Activated CD4-positive, CD25-positive, alpha-beta regulatory T cell (primary cell): Measurements from ENCODE around the gene LFNG.
A peak's percentile ranks its signal among the peaks of the same experiment; 100 is the strongest.

ENCODE experiments used
- DNase-seq, 4 experiments: peaks; one replicate each; lab custom pipeline; 2025; lab: John Stamatoyannopoulos, UW

LFNG gene

DNA sequence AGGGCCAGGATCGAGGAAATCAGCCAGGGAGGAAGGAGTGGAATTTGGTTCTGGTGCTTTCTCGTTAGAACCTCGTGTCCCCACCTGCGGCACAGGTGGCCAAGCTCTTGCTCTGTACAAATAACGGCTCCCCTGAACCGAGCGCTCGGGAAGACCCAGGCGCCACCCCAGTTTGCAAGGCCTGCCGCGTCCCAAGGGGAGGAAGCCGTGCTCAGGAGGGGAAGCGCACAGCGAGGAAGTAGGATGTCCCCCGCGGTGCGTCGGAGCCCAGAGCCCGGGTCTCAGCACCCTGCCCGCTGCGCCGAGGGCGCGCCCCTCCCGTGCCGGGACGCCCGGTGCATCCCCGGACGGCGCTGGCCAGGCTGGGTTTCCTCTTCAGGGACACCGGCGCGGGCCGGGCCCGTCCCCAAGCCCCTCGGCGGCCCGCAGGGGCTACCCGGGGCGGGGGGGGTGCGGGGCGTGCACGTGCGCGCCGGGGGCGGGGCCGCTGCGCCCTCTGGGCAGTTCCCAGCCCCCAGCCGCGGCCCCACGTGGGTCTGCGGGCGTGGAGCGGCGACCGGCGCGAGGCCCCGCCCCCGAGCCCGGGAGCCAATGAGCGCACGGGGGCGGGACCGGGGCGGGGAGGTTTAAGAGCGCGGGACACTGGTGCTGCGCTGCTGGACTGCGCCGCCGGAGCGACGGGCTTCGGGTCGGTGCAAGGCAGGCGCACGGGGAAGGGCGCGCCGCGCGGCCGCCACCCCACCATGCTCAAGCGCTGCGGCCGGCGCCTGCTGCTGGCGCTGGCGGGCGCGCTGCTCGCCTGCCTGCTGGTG is at the start of gene LFNG:
Gene LFNG, plus strand, starts transcription at position 656 of the 812 bp plus-strand sequence. Its CDS starts 88 bp downstream, at position 744.
- DNase-seq = peak; percentile 66 to 81 (median 69)

DNA sequence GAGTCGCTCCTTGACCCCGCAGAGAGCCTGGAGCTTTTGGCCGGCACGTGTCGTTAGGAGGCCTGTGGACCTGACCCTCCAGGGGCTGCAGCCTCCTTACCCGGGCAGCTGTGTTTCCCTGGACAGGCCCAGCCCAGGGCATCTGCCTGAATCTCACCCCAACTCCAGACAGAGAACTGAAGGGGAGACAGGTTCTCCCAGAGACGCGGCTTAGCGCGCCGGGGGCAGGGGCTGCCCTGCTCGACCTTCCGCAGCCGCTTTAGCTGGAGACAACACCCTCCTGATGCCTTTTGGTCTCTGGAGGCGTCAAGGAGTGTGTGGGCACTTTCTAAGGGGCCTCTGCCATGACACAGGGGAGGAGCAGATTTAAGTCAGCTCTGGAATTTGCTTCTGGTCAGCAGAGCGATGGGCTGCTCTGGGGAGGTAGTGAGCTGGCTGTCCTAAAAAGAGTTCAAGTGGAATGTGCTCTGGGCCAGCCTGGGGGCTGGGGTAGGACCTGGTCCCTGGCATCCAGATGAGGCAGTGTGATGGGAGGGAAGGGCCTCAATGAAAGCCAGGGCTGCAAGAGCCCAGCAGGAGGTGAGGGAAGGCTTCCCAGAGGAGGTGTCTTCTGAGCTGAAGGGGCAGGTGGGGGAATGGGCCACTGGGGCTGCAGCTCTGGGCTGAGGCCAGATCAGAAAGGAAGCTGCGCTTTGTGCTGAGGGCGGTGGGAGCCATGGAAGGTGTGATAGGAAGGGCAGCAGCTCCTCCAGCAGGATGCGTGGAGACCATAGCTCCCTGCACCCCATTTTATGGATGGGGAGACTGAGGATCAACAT is 49.2 kb upstream of the LFNG start:
- no peak for DNase-seq

DNA sequence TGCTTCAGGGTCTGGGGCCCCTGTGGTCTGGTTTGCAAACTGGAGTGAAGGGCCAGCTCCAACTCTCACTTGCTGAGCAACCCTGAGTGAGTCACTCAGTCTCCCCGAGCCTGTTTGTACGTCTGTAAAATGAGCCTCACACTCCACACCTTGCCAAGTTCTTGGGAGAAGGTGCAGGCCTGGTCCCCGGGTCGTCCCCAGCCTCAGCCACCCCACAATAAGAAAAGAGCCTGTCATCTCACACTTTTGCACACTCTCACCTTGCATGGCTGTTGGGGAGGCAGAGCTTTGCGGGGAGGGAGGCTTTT is 48.6 kb upstream of the LFNG start:
- no peak for DNase-seq

DNA sequence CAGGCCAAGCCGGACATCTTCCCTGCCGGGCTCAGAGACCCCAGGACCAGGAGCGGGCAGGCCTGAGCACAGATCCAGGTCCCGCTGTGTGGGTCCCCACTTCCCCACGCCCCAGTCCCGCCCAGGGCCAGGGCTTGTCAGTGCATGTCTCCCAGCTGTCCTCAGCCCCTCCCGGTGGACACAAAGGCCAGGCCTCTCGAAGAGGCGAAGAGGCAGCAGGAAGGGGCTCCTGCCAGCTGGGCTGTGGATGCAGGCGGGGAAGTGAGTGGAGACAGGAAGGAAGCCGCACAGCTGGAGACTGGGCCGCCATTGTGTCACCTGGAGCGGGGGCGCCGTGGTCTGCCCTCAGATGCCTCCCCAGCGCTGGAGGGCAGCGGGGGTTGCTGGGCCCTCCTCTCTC is 48.2 kb upstream of the LFNG start:
- DNase-seq = no peak

GRCh38 chr7:2472739-2473138 is 46.8 kb upstream of the LFNG start:
- no peak for DNase-seq

DNA sequence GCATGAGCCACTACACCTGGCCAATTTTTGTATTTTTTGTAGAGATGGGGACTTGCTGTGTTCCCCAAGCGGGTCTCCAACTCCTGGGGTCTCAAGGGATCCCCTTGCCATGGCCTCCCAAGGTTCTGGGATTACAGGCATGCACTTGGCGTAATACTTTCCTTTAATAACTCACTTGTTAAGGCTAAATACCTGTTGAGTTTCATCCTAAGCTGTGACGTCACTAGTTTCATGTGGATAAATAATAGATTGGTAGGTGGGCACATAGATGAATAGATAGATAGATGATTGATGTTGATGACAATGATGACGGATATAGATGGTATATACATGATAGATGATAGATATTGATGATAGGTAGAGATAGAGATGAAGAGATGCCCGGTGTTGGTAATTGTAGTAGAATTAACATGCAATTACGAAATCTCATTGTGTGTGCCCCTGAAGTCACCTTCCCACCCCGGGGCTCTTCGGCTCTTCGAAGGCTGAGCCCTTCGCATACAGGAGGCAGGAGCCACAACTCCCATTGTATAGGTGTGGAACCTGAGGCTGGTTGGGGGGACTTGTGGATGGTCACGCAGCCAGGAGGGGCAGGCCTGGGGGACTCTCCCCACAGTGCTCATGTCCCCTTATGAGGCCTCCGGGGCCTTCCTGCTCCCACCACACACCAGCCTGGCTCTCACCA is 45.9 kb upstream of the LFNG start:
- DNase-seq = no peak

DNA sequence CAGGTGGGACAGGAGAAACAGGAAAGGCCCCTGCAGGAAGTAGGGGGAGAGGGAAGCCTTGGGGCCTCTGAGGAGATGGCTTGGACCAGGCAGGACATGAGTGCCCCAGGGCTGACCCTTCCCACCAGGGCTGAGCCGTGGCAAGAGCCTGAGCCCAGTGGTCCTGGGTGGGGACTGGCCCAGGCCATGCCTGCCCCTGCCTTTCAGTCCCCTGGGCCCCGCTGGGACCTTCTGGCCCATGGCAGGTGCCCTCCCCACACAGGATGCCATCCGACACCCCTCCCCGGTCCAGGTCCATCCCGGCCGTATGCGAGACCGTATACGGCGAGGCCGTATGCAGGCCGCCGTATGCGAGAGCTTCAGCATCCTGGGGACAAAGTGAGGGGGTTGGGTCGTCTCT is 45.4 kb upstream of the LFNG start:
- DNase-seq = no peak

- DNase-seq = no peak
Measured at GRCh38 chr7:2474813-2475677, 44.5 kb upstream of the LFNG start.

- no peak for DNase-seq
Measured at GRCh38 chr7:2475678-2476015, 43.9 kb upstream of the LFNG start.

DNA sequence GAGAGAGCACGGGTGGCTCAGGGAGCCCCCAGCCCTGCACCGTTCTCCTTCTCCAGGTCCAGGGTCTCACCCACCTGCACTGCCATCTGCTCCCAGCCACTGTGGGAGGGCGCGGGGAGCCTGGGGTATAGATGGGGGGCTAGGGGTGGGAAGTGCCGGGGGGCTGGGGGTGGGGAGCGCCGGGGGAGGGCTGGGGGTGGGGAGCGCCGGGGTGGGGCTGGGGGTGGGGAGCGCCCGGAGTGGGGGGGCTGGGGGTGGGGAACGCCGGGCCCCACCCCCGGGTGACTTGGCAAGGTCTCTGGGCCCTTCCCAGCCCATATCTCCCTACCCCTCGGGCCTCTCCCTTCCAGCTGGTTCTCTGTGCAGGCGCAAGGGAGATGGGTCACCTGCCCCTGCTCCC is 43.3 kb upstream of the LFNG start, which contains the start of gene GRIFIN:
Gene GRIFIN, minus strand, starts transcription at position 101 of the 400 bp plus-strand sequence. Its CDS starts 15 bp downstream, at position 86.
- no peak for DNase-seq

GRCh38 chr7:2476776-2477446 is 42.7 kb upstream of the LFNG start:
- DNase-seq = no peak

GRCh38 chr7:2477447-2478398 is 41.9 kb upstream of the LFNG start:
- peak; percentile 18 to 57 (median 32) for DNase-seq

DNA sequence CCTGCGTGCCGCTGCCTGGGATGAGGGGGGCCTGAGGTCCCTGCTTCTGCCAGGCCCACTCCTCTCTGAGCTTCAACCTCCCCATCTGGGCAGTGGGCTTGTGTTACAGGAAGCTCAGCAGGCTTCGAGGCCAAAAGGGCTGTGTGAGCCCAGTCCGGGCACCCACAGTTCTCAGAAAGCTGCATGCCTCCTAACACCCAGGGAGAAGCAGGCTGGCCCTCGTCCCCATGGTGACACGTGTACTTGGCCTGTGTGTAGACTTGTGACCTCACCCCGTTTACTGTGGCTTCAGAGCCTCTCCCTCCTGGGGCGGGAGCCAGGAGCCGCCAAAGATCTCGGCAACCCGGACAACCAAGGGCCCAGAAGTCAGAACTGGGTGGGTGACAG is 41.2 kb upstream of the LFNG start:
- no peak for DNase-seq

DNA sequence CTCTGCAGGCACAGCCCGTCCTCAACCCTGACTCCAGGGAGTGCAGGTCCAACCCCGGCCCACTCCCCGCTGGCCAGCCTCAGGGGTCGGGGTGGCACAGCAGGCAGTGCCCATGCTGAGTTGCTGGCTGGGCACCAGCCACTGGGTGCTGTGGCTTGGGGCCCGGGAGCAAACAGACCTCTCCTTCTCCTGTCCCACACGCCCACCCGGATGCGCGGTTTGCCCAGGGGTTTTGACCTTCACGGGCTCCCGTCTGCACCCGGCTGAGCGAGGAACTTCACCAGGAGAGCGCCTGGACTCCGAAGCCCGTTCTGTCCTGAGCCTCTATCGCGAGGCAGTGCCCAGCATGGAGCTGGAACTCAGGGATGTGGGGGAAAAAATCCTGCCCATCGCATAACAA is 40.8 kb upstream of the LFNG start:
- no peak for DNase-seq

- DNase-seq = no peak
Measured at GRCh38 chr7:2479276-2480069, 40.1 kb upstream of the LFNG start.

DNA sequence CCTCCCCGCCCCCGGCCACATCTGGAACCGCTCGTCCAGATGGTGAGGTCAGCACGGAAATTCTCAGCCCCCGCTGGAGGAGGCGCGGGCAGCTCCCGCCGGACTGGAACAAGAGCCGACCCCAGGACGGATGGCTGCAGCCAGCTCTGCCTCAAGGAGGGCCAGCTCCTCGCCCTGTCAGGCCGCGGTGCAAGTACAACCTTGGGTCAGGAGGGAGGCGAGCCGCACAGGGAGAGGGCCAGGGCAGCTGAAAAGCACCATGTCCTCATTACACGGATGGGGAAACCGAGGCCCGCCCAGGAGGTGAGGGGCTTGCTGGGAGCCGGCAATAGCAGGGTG is 39.5 kb upstream of the LFNG start:
- no peak for DNase-seq

DNA sequence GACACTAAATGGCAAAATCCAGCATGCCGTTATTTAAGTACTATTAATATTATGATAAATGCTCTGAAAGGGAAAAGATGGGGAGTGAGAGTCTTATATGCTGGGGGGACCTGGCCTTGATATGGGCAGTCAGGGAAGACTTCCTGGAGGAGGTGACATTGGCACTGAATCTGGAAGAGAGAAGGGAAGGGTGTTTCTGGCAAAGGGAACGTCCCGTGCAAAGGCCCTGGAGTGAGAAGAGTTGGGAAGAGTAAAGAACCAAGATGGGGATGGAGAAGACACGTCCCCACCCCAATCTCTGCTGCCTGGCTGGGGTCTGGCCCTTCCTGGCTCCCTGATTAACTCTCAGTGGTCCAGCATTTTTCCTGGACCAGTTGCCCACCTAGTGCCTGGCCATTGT is 38.4 kb upstream of the LFNG start:
- no peak for DNase-seq

DNA sequence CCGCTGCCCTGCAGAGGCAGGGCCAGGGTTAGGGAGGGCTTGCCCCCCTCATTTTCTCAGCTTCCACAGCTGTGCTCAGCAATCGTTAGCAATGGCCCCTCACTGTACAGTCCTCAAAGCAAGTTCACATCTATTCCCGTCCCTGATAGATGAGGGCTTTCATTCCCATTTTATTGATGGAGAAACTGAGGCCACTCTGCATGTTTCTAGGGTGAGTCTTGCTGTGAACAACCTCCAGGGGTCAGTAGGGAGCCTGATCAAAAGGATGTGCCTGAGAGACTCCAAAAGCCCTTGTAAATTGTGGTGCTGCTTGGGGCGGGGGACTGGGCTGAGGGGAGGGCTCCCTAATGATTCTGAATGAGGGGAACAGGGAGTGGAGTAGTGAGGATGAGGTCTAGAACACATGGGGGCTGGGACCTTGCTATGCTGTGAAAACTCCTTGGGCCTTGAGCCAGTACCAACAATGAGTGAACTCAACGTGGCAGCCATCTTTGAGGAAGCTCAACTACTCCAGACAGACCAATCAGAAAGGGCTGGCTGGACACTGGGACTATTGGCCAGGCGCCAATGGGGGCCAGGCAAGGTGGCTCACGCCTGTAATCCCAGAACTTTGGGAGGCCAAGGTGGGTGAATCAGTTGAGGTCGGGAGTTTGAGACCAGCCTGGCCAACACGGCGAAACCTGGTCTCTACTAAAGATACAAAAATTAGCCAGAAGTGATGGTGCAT is 36.7 kb upstream of the LFNG start:
- DNase-seq = no peak

- DNase-seq = no peak
Measured at GRCh38 chr7:2483494-2483893, 36.1 kb upstream of the LFNG start.
